Measurements from ENCODE around the gene PFKFB3. TPM values are rescaled to one million over a fixed set of nuclear protein-coding genes. Genes with fewer than 3 reads are reported as not detected.

The PFKFB3 gene
- total RNA-seq, 1 donor from 2014 or later, result 137 TPM

DNA sequence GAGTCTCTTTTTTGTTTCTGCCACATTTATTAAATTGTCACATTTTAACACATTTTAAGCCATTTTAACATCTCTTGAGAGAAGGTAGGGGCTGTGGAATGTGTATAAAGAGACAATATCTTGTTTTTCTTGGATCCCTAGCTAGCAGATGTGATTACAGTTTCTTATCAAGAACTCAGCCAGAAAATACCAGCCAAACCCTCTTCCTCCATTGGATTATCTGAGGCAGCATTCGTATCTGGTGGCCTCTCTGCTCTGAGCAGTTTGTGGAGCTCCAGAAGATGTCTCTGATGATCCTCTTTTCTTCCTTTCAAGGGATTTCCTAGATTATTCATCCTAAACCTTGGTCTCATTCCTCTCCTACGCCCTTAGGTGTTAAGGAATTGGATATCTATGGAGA, 35.3 kb upstream of the PFKFB3 start:
- Mint-ChIP-seq H3K27me3 (ENCODE audit: unreplicated experiment) (peaks cover 6% of the 10 kb centered on the region), H3K36me3 (ENCODE audit: unreplicated experiment) (no peaks in the 10 kb centered on the region), H3K27ac (ENCODE audit: unreplicated experiment) (peak overlapping the region; percentile 12), H3K4me3 (ENCODE audit: unreplicated experiment) (peak overlapping the region; percentile 12), H3K4me1 (ENCODE audit: low read depth, unreplicated experiment) (peaks cover 46% of the 10 kb centered on the region), H3K9me3 (ENCODE audit: unreplicated experiment) (peaks cover 11% of the 10 kb centered on the region)
- DNase-seq, result no peak
- TF ChIP-seq, protein P1, sequence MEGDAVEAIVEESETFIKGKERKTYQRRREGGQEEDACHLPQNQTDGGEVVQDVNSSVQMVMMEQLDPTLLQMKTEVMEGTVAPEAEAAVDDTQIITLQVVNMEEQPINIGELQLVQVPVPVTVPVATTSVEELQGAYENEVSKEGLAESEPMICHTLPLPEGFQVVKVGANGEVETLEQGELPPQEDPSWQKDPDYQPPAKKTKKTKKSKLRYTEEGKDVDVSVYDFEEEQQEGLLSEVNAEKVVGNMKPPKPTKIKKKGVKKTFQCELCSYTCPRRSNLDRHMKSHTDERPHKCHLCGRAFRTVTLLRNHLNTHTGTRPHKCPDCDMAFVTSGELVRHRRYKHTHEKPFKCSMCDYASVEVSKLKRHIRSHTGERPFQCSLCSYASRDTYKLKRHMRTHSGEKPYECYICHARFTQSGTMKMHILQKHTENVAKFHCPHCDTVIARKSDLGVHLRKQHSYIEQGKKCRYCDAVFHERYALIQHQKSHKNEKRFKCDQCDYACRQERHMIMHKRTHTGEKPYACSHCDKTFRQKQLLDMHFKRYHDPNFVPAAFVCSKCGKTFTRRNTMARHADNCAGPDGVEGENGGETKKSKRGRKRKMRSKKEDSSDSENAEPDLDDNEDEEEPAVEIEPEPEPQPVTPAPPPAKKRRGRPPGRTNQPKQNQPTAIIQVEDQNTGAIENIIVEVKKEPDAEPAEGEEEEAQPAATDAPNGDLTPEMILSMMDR (IDR thresholded peaks at IDR 0.05; ENCODE audit: partially characterized antibody, unreplicated experiment), result no peak

DNA sequence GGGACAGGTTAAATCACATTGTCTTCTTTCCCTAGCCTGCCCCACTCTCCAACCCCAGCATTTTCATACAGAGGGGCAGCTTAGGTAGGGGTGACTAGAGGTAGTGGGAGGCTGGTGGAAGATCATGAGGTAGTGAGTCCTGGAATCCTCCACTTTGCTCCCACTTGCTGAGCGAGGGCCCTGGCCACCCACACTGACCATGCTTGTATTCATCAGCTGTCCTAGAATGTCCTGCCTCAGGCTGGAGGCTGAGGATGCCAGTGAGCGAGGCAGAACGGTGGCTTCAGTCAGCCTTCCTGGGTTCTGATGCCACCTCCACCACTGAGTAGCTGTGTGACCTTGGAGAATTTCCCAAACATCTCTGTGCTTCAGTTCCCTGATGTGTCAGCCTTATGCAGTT, 34.6 kb upstream of the PFKFB3 start:
- Mint-ChIP-seq H3K27ac (ENCODE audit: unreplicated experiment) (no peak overlapping the region), H3K9me3 (ENCODE audit: unreplicated experiment) (peaks cover 14% of the 10 kb centered on the region), H3K27me3 (ENCODE audit: unreplicated experiment) (peaks cover 6% of the 10 kb centered on the region), H3K4me1 (ENCODE audit: low read depth, unreplicated experiment) (peaks cover 40% of the 10 kb centered on the region), H3K36me3 (ENCODE audit: unreplicated experiment) (no peaks in the 10 kb centered on the region), H3K4me3 (ENCODE audit: unreplicated experiment) (no peak overlapping the region)
- TF ChIP-seq, protein P1 (IDR thresholded peaks at IDR 0.05; ENCODE audit: partially characterized antibody, unreplicated experiment), result no peak
- no peak for DNase-seq

DNA sequence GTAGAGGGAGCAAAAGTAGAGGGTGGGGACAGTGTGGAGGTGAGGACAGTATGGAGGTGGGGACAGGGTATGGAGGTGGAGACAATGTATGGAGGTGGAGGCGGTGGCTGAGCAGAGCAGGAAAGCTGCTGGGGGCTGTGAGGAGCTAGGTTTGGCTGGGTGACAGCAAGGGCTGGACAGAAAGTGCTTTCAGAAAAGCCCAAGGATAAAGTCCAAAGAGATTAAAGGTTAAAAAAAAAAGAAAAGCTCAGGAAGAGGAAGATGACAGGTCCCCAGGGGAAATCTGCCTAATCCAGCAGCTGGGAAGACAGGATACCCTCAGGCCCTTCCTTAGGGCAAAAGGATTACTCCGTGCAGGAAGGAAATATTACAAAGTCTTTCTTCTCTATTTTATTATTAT, 32.1 kb upstream of the PFKFB3 start:
- Mint-ChIP-seq H3K4me1 (ENCODE audit: low read depth, unreplicated experiment) (peaks cover 30% of the 10 kb centered on the region), H3K27me3 (ENCODE audit: unreplicated experiment) (peaks cover 10% of the 10 kb centered on the region), H3K36me3 (ENCODE audit: unreplicated experiment) (no peaks in the 10 kb centered on the region), H3K9me3 (ENCODE audit: unreplicated experiment) (peaks cover 10% of the 10 kb centered on the region), H3K27ac (ENCODE audit: unreplicated experiment) (no peak overlapping the region), H3K4me3 (ENCODE audit: unreplicated experiment) (peak overlapping the region; percentile 3)
- DNase-seq, result no peak
- TF ChIP-seq, protein P1 (IDR thresholded peaks at IDR 0.05; ENCODE audit: partially characterized antibody, unreplicated experiment), result no peak

DNA sequence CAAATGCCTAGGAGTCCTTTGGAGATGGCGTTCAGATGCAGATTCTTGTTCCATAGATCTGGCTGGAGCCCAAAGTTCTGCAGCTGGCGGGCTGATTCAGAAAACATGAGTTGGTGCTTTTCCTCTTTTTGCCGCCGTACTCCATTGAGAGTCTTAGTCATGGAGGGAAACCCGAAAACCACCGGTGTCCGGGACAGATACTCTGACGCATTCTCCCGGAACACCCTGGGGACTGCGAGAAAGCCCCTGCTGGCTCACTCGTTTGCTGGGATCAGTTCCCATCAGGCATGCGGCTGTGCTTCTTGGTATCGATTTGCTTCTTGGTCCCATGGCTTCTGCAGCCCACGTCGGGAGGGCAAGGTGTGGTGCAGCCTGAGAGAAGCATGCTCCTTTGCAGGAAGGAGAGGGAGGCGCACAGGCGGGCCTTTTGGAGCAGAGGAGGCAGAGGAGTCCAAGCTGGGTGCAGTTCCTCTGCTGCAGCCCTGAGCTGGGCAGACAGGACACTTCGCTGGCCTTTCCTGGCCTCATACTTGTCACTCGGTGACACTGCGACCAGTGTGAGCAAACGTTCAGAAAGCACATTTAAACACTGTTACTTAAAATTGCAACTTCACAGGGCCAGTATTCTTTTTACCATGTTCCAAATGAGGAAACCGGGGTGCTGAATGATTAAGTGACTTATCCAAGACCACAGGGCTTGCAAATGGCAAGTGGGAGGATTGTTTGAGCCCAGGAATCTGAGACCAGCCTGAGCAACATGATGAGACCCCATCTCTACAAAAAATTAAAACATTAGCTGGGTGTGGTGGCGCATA, 30.6 kb upstream of the PFKFB3 start:
- H3K27ac Mint-ChIP-seq (ENCODE audit: unreplicated experiment), result peak overlapping the region; percentile 64

DNA sequence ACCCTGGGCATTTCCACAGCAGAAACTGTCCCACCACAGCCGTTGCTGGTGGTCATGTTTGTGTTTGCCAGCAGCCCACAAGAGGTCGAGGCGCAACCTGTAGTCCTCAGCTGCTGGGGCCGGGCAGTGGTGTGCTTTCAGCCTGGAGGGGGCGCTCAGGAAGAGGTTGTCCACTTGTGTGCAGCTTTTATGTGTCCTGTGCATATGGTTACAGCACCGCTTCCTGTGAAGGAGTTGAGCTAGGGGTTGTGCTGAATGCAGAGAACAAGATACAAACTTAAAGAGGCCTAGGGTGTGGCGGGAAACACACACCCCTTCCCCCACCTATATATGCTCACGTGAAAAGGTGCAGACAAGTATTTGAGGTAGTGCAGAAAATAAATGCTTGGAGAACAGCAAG, 29.5 kb upstream of the PFKFB3 start:
- Mint-ChIP-seq H3K4me3 (ENCODE audit: unreplicated experiment) (peak overlapping the region; percentile 23), H3K9me3 (ENCODE audit: unreplicated experiment) (peaks cover 10% of the 10 kb centered on the region), H3K36me3 (ENCODE audit: unreplicated experiment) (no peaks in the 10 kb centered on the region), H3K4me1 (ENCODE audit: low read depth, unreplicated experiment) (peaks cover 29% of the 10 kb centered on the region), H3K27me3 (ENCODE audit: unreplicated experiment) (peaks cover 10% of the 10 kb centered on the region), H3K27ac (ENCODE audit: unreplicated experiment) (no peak overlapping the region)
- TF ChIP-seq, protein P1 (IDR thresholded peaks at IDR 0.05; ENCODE audit: partially characterized antibody, unreplicated experiment), result no peak
- DNase-seq, result peak; percentile 42

More for the DNA sequence above, 30.6 kb upstream of the PFKFB3 start:
- Mint-ChIP-seq H3K4me1 (ENCODE audit: low read depth, unreplicated experiment) (peaks cover 30% of the 10 kb centered on the region), H3K4me3 (ENCODE audit: unreplicated experiment) (no peak overlapping the region), H3K36me3 (ENCODE audit: unreplicated experiment) (no peaks in the 10 kb centered on the region), H3K9me3 (ENCODE audit: unreplicated experiment) (peaks cover 10% of the 10 kb centered on the region), H3K27me3 (ENCODE audit: unreplicated experiment) (peaks cover 10% of the 10 kb centered on the region)
- TF ChIP-seq, protein P1 (IDR thresholded peaks at IDR 0.05; ENCODE audit: partially characterized antibody, unreplicated experiment), result no peak
- DNase-seq, result no peak
